ENCODE measurements around the gene MBNL3. TPM values are rescaled to one million over a fixed set of nuclear protein-coding genes. Genes with fewer than 3 reads are reported as not detected.

MBNL3 gene, protein sequence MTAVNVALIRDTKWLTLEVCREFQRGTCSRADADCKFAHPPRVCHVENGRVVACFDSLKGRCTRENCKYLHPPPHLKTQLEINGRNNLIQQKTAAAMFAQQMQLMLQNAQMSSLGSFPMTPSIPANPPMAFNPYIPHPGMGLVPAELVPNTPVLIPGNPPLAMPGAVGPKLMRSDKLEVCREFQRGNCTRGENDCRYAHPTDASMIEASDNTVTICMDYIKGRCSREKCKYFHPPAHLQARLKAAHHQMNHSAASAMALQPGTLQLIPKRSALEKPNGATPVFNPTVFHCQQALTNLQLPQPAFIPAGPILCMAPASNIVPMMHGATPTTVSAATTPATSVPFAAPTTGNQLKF
- total RNA-seq (2011; cell fraction: chromatin; rRNA removed; ENCODE audit: low replicate concordance) = not detected in 2 replicates
- total RNA-seq (2011; cell fraction: nucleolus; rRNA removed) = not detected in 2 replicates
- total RNA-seq (2011; cell fraction: nucleoplasm; rRNA removed) = not detected in 2 replicates
- total RNA-seq (2014; rRNA removed) (under 0.01 and 0.08 TPM in 2 replicates), total RNA-seq (2014; rRNA removed; fragmentation: Illumina TruSeq; extraction: Trizol) (0.25 and 0.41 TPM in 2 replicates), total RNA-seq (2015; rRNA removed; fragmentation: Illumina TruSeq; extraction: Trizol) (0.25 and 0.26 TPM in 2 replicates), total RNA-seq (2021) (0.24 and 0.63 TPM in 2 replicates), polyA plus RNA-seq (2011; rRNA removed) (0.13 and 0.26 TPM in 2 replicates), polyA plus RNA-seq (2014; fragmentation: Illumina TruSeq; extraction: Trizol) (0.16 and 0.29 TPM in 2 replicates), polyA plus RNA-seq (2014; fragmentation: Nextera tagmentation; extraction: Ambion mirVana) (under 1 TPM; 0.01 to 0.24 TPM), polyA plus RNA-seq (2014; rRNA removed) (0.03 and 0.05 TPM in 2 replicates), polyA minus RNA-seq (2011; rRNA and poly(A)+ RNA removed) (0.28 and 0.48 TPM in 2 replicates), Bru-seq, nascent RNA (percentile 12 among the genes with signal in this experiment), BruChase-seq, experiment 1, labeled RNA remaining after a 2-hour chase (percentile 11 among the genes with signal in this experiment), BruChase-seq, experiment 2, labeled RNA remaining after a 6-hour chase (percentile 11 among the genes with signal in this experiment)
- 0.21 TPM in 1 of 2 replicates, not detected in the other for polyA plus RNA-seq (2011; cell fraction: cytosol; rRNA removed)
- 0.04 and 0.18 TPM in 2 replicates for polyA plus RNA-seq (2011; cell fraction: nucleus; rRNA removed)
- 0.23 and 0.97 TPM in 2 replicates for polyA plus RNA-seq (2012)
- polyA minus RNA-seq (2011; cell fraction: cytosol; rRNA and poly(A)+ RNA removed) = 4.2 and 5.1 TPM in 2 replicates
- polyA minus RNA-seq (2011; cell fraction: nucleus; rRNA and poly(A)+ RNA removed) = 0.22 and 0.40 TPM in 2 replicates
- long read RNA-seq, experiment 1 = 0 reads
- long read RNA-seq, experiment 2 = 0 reads
- long read RNA-seq, experiment 3 = 0 reads

DNA sequence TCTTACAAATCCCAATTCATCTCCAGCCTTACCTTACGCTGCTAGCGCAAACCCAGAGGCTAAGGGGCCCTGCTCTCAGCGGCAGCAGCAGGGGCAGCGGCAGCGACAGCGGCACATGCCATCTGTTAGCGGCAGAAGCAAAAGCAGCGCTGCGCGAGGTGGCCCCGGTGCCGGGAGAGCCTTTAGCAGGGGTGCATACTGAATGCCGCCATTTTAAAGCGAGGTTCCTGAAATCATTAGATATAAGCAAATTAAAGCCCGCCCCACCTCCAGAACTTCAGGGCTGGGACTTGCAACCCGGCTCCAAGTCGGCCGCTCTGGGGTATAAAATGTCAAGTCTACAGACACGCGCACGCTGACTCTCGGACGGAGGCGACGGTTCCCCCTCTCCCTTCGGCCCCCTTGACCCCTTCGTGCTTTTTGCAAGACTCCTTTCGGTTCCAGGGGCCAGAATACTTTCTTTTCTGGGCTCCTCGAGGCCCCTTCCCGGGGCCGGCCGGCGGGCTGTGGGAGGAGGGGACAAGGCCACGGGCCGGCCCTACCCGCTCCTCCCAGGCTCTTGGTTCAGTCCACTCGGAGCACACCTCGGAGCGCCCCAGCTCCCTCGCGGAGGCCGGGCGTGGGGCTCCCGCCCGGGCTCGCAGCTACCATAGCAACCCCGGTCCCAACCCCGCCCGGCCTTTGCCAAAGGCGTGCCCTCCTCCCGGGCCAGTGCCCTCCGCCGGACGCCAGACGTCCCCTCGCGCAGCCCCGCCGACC is at the start of gene MBNL3:
MBNL3 (minus strand) TSS at position 220 of the 759 bp plus-strand sequence. CDS start 49,427 bp downstream, outside the sequence.
- no peaks in the 10 kb centered on the region for H3K36me3 ChIP-seq (ENCODE audit: control insufficient read depth, insufficient read depth, low read length)
- no TSS peak for BruUV-seq (replicated peaks)
- no peak within 1 kb of the TSS for H3K27ac ChIP-seq (ENCODE audit: extremely low read depth, low read depth, low read length)
- H3K9me1 ChIP-seq (ENCODE audit: control insufficient read depth, insufficient read depth, low read length) = no peaks in the 10 kb centered on the region
- TF ChIP-seq HNRNPLL (IDR thresholded peaks at IDR 0.05; ENCODE audit: low read depth, low read length, poor library complexity, severe bottlenecking) = peak; percentile 55
- TF ChIP-seq, protein P1, sequence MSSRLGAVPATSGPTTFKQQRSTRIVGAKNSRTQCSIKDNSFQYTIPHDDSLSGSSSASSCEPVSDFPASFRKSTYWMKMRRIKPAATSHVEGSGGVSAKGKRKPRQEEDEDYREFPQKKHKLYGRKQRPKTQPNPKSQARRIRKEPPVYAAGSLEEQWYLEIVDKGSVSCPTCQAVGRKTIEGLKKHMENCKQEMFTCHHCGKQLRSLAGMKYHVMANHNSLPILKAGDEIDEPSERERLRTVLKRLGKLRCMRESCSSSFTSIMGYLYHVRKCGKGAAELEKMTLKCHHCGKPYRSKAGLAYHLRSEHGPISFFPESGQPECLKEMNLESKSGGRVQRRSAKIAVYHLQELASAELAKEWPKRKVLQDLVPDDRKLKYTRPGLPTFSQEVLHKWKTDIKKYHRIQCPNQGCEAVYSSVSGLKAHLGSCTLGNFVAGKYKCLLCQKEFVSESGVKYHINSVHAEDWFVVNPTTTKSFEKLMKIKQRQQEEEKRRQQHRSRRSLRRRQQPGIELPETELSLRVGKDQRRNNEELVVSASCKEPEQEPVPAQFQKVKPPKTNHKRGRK (tag; IDR thresholded peaks at IDR 0.05) = 0 out of 2 replicates have a peak, but pooled peaks have one; percentile 3
- TF ChIP-seq, protein P2, sequence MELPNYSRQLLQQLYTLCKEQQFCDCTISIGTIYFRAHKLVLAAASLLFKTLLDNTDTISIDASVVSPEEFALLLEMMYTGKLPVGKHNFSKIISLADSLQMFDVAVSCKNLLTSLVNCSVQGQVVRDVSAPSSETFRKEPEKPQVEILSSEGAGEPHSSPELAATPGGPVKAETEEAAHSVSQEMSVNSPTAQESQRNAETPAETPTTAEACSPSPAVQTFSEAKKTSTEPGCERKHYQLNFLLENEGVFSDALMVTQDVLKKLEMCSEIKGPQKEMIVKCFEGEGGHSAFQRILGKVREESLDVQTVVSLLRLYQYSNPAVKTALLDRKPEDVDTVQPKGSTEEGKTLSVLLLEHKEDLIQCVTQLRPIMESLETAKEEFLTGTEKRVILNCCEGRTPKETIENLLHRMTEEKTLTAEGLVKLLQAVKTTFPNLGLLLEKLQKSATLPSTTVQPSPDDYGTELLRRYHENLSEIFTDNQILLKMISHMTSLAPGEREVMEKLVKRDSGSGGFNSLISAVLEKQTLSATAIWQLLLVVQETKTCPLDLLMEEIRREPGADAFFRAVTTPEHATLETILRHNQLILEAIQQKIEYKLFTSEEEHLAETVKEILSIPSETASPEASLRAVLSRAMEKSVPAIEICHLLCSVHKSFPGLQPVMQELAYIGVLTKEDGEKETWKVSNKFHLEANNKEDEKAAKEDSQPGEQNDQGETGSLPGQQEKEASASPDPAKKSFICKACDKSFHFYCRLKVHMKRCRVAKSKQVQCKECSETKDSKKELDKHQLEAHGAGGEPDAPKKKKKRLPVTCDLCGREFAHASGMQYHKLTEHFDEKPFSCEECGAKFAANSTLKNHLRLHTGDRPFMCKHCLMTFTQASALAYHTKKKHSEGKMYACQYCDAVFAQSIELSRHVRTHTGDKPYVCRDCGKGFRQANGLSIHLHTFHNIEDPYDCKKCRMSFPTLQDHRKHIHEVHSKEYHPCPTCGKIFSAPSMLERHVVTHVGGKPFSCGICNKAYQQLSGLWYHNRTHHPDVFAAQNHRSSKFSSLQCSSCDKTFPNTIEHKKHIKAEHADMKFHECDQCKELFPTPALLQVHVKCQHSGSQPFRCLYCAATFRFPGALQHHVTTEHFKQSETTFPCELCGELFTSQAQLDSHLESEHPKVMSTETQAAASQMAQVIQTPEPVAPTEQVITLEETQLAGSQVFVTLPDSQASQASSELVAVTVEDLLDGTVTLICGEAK (IDR thresholded peaks at IDR 0.05) = no peak
- TF ChIP-seq, protein P2 (CRISPR knock-in tag; IDR thresholded peaks at IDR 0.05) = no peak
- 53% methylated on average over 9 of the region's 59 CpGs for WGBS (ENCODE audit: insufficient coverage, low coverage, missing lambda C conversion rate)
- CTCF ChIA-PET (ENCODE audit: low intra/inter-chr PET ratio) = no interaction called here
- H2AFZ ChIP-seq (ENCODE audit: low read depth, low read length) = no peak within 1 kb of the TSS
- in situ Hi-C loops (cut with MboI) (no loop called here), intact Hi-C loops (cut with micrococcal nuclease) (no loop called here)
- peaks cover 0 to 7% of the 10 kb centered on the region in 2 experiments; a peak in 1 of 5 replicates for H3K4me1 ChIP-seq (replicated peaks in 1 of 2; ENCODE audit: control insufficient read depth in 2 of 2, insufficient read depth in 2 of 2, low read length in 2 of 2)
- DNase-seq (ENCODE audit: extremely low read depth in 1 of 4, low spot score in 3 of 4) = no peak
- H3K79me2 ChIP-seq (ENCODE audit: control insufficient read depth, insufficient read depth, low read length) = no peaks in the 10 kb centered on the region
- no peak within 1 kb of the TSS for H3K4me3 ChIP-seq
- H3K9ac ChIP-seq (ENCODE audit: insufficient read depth in 1 of 2, low read depth in 2 of 2, low read length in 2 of 2) = no peak within 1 kb of the TSS
- no peak within 1 kb of the TSS for H3K4me2 ChIP-seq (ENCODE audit: insufficient read depth, low read length)
- no peaks in the 10 kb centered on the region for H3K27me3 ChIP-seq (ENCODE audit: control insufficient read depth in 2 of 2, insufficient read depth in 2 of 2, low read length in 2 of 2)
- no peaks in the 10 kb centered on the region for H3K9me3 ChIP-seq (replicated peaks; ENCODE audit: control insufficient read depth, insufficient read depth, low read depth, low read length)
- no peak for FAIRE-seq
- ATAC-seq = no peak
- POLR2A ChIA-PET = no interaction called here
- no peaks in the 10 kb centered on the region for H4K20me1 ChIP-seq (replicated peaks; ENCODE audit: control insufficient read depth, insufficient read depth, low read length)
